Calu3 (cell line): ENCODE results near the gene DGKD. TPM values are rescaled to one million over a fixed set of nuclear protein-coding genes. Genes with fewer than 3 reads are reported as not detected.

Source experiments
- BruUV-seq: library from RNA; stranded (reverse); fragments of 400-500 nt; replicated peaks from 2 replicates; lab custom pipeline; 2021; lab: Mats Ljungman, UMichigan
- CTCF ChIA-PET: fragments of 300-600 bp; sonication (Branson Sonifier 250); formaldehyde crosslinking; loops from one replicate; lab custom pipeline; 2022; ENCODE audit warnings: antibody characterized with exemption; lab: Charles Lee
- DNase-seq: peaks from one replicate; pipeline ENCODE4 v3.0.0; 2022
- H3K27ac Mint-ChIP-seq: one replicate; pipeline ENCODE4 v1.8.0; 2022; ENCODE audit warnings: mixed read lengths; ENCODE audit not compliant: unreplicated experiment
- H3K27me3 Mint-ChIP-seq: one replicate; pipeline ENCODE4 v1.8.0; 2022; ENCODE audit warnings: mixed read lengths; ENCODE audit not compliant: unreplicated experiment
- H3K36me3 Mint-ChIP-seq: one replicate; pipeline ENCODE4 v1.8.0; 2022; ENCODE audit warnings: mild to moderate bottlenecking, moderate library complexity, mixed read lengths; ENCODE audit not compliant: insufficient read depth, unreplicated experiment
- H3K4me1 Mint-ChIP-seq: one replicate; pipeline ENCODE4 v1.8.0; 2022; ENCODE audit warnings: mild to moderate bottlenecking, low read depth, mixed read lengths; ENCODE audit not compliant: unreplicated experiment
- H3K4me3 Mint-ChIP-seq: one replicate; pipeline ENCODE4 v1.8.0; 2022; ENCODE audit warnings: mild to moderate bottlenecking, low read depth, moderate library complexity, mixed read lengths; ENCODE audit not compliant: unreplicated experiment
- H3K9me3 Mint-ChIP-seq: one replicate; pipeline ENCODE4 v1.8.0; 2022; ENCODE audit warnings: low read depth, mixed read lengths; ENCODE audit not compliant: unreplicated experiment
- intact Hi-C: fragments of 100-400 bp; cut with micrococcal nuclease; formaldehyde crosslinking; loops from one replicate; pipeline ENCODE4 v1.10.0; 2022; ENCODE audit not compliant: unreplicated experiment
- total RNA-seq: library from RNA; stranded (reverse); gene quantifications from 2 replicates; pipeline ENCODE4 v1.2.3, GENCODE V29; 2022
- TF ChIP-seq, protein P1 (sequence below): fragments of 200-600 bp; IDR thresholded peaks from one replicate; pipeline ENCODE4 v1.8.0; 2022; ENCODE audit warnings: antibody characterized with exemption; ENCODE audit not compliant: unreplicated experiment

Gene DGKD
- total RNA-seq, 1 experiment from 2014 or later: 26.5 TPM

DNA sequence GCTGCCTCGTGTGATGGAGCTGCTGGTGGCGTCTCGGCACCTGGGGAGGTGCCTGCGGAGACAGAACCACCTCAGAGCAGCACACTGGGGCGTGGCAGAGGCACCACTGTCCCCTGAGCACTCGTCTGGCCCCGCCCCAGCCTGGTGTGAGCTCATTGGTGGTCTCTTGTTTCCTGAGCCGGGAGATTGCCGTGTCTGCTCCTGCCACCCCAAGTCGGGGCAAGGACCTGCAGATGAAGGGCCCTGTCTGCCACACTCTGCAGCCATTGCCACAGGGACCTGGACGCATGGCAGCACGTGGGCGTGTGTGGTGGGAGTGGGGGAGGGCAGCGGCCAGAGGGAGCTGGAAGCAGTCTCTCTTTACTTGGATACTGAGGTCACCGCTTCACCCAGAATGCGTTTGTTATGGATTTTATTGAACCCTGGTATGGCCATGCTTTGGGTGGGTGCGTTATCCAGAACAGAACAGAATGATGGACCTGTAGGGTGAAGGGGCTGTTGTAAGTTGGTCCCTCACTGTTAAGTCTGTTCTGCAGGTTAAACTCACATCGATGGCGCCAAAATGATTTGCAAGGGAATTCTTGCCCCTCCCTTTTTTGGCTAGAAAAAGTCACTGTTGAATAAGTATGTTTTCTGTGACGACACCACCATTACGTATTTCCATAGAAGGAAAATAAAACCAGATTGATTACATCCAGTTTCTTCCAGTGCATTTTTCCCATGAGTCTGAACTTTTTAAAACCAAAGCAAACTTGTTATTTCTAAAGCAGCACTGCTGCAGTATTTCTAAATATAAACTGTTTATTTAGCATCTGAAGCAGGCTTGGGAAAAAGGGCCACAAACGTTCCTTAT lies 120.2 kb downstream of the DGKD start:
- H3K27ac Mint-ChIP-seq: no peak overlapping the region
- TF ChIP-seq, protein P1, sequence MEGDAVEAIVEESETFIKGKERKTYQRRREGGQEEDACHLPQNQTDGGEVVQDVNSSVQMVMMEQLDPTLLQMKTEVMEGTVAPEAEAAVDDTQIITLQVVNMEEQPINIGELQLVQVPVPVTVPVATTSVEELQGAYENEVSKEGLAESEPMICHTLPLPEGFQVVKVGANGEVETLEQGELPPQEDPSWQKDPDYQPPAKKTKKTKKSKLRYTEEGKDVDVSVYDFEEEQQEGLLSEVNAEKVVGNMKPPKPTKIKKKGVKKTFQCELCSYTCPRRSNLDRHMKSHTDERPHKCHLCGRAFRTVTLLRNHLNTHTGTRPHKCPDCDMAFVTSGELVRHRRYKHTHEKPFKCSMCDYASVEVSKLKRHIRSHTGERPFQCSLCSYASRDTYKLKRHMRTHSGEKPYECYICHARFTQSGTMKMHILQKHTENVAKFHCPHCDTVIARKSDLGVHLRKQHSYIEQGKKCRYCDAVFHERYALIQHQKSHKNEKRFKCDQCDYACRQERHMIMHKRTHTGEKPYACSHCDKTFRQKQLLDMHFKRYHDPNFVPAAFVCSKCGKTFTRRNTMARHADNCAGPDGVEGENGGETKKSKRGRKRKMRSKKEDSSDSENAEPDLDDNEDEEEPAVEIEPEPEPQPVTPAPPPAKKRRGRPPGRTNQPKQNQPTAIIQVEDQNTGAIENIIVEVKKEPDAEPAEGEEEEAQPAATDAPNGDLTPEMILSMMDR: no peak
- CTCF ChIA-PET: no interaction called here
- intact Hi-C loops: no loop called here
- no peaks in the 10 kb centered on the region for H3K9me3 Mint-ChIP-seq
- H3K4me1 Mint-ChIP-seq: no peaks in the 10 kb centered on the region
- peaks cover 35% of the 10 kb centered on the region for H3K36me3 Mint-ChIP-seq
- no peak for DNase-seq
- no TSS peak for BruUV-seq
- no peak overlapping the region for H3K4me3 Mint-ChIP-seq
- H3K27me3 Mint-ChIP-seq: no peaks in the 10 kb centered on the region

DNA sequence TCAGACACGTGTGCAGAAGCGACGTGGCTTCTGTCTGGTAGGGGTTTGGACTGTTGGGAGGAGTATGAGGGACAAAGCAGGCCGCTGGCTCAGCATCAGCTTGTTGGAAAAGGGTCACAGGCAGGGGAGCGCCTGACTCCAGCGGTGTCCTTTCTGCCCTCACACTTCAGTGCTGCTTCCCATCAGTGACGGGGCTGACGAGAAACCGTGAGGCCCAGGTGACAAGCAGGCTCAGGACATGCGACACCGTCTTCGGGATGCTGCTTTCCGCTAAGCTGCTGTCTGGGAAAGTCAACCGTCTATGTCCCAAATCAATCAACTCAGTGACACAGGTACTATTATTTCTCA lies 121.7 kb downstream of the DGKD start:
- BruUV-seq: no TSS peak
- H3K36me3 Mint-ChIP-seq: peaks cover 31% of the 10 kb centered on the region
- no peak for DNase-seq
- no peaks in the 10 kb centered on the region for H3K27me3 Mint-ChIP-seq
- H3K4me3 Mint-ChIP-seq: no peak overlapping the region
- CTCF ChIA-PET: no interaction called here
- TF ChIP-seq, protein P1: no peak
- no peak overlapping the region for H3K27ac Mint-ChIP-seq
- no peaks in the 10 kb centered on the region for H3K9me3 Mint-ChIP-seq
- intact Hi-C loops: no loop called here
- no peaks in the 10 kb centered on the region for H3K4me1 Mint-ChIP-seq

DNA sequence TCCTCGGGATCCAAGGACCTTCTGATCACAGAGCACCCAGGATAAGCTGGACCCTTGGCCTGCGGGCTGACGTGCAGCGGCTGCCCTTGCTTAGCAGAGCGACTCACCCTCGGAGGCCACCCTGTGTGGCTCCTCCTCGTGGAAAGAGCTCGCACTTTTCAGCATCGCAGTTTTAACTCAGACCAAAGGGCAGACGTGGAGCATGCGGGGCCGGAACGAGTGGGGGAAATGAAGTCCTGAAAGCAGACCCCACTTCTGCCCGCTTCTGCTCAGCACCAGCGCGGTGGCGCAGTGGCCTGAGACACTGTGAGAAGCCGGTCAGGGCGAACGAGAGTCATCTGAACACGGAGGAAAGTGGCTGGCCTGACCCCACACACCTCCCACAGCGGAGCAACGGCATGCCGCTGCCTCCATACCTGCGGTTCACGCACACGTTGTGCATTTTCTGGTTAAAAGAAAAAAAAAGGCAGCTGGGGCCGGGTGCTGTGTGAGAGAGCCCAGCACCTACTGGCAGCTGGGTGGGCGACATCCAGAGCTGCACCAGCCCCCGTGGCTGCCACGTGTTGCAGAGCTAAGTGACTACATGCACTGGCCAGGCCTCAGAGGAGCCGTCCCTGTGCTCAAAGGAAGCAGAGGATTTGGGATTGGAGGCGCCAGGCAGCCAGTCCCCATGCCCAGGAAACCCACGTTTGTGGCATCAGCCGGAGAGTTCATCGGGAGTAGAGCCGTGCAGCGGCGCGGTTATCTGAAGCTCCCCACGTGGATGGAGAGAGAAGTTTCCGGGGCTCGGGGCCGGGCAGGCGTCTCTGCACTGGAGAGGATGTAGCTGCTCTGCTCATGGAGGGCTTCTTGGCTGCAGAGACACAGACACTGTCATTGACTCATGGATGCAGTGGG lies 122.6 kb downstream of the DGKD start:
- CTCF ChIA-PET: no interaction called here
- no TSS peak for BruUV-seq
- peaks cover 31% of the 10 kb centered on the region for H3K36me3 Mint-ChIP-seq
- H3K9me3 Mint-ChIP-seq: no peaks in the 10 kb centered on the region
- H3K27ac Mint-ChIP-seq: no peak overlapping the region
- H3K4me3 Mint-ChIP-seq: no peak overlapping the region
- H3K4me1 Mint-ChIP-seq: no peaks in the 10 kb centered on the region
- intact Hi-C loops: no loop called here
- no peaks in the 10 kb centered on the region for H3K27me3 Mint-ChIP-seq
- no peak for DNase-seq
- TF ChIP-seq, protein P1: no peak

DNA sequence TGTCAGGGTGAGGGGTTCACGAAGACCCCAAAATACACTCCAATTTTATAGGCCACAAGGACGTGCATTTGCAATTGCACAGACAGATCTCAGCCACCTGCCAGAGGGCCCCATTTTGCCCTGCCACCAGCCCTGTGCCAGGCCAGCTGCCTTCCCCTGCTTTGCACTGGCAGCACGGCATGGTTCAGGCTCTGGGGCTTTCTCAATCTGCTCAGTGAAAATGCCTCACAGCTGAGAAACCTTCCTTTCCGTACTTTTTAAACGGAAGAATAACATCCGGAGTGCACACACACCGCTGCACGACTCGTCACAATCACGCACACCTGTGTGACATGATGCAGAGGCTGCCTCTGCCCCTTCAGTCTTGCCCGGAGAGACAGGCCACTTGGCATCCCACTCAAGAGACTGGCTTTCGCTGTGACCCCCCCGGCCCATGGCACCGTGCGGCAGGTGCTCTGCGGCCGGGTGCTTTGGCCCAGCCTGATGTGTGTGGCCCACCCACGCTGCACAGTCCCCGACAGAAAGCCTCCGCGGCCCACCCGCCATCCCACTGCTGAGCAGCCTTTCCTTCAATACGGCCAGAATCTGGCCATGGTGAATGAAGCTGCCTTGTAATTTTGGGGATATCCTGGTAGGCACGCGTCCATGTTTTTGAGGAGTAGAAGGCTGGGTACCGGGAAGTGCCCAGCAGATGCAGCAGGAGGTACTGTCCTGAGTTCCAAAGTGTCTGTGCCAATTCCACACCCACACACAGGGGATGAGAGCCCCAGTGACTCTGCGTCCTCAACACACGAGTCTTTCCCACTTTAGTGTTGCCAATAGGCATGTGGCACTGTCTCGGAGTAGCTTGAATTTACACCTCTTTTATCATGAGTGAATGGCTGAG lies 123.5 kb downstream of the DGKD start:
- H3K27me3 Mint-ChIP-seq: no peaks in the 10 kb centered on the region
- H3K27ac Mint-ChIP-seq: no peak overlapping the region

More for the DNA sequence above, 123.5 kb downstream of the DGKD start:
- no TSS peak for BruUV-seq
- H3K9me3 Mint-ChIP-seq: no peaks in the 10 kb centered on the region
- H3K36me3 Mint-ChIP-seq: peaks cover 29% of the 10 kb centered on the region
- DNase-seq: no peak
- no peak overlapping the region for H3K4me3 Mint-ChIP-seq
- CTCF ChIA-PET: no interaction called here
- H3K4me1 Mint-ChIP-seq: no peaks in the 10 kb centered on the region
- TF ChIP-seq, protein P1: no peak
- intact Hi-C loops: no loop called here
